Activated CD8-positive, alpha-beta memory T cell treated with anti-CD3 and anti-CD28 coated beads, Interleukin-2, amount 50 U/mL, for 48 hours (primary cell): Measurements from ENCODE around the gene ZNF500.
"Not testable (repeated sequence)": the region's sequence is repeated elsewhere in the genome, so short reads cannot be mapped to it uniquely, and the experiment has no call there.

Source experiments
- DNase-seq: peaks from one replicate; pipeline ENCODE4 v3.0.0-alpha.2; 2020

ZNF500 gene

DNA sequence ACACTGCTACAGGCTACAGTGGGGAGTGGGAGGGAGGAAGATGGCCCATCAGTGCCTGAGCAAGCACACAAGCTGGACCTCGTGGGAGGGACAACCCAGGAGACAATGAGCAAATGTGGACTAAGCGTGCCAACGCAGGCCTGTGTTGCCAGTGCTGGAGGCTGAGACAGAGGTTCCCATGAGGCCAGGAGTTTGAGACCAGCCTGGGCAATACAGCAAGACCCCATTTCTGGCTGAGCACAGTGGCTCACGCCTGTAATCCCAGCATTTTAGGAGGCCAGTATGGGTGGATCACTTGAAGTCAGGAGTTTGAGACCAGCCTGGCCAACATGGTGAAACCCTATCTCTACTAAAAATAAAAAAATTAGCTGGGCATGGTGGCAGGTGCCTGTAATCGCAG lies 28.6 kb downstream of the ZNF500 start:
- not testable (repeated sequence) for DNase-seq

DNA sequence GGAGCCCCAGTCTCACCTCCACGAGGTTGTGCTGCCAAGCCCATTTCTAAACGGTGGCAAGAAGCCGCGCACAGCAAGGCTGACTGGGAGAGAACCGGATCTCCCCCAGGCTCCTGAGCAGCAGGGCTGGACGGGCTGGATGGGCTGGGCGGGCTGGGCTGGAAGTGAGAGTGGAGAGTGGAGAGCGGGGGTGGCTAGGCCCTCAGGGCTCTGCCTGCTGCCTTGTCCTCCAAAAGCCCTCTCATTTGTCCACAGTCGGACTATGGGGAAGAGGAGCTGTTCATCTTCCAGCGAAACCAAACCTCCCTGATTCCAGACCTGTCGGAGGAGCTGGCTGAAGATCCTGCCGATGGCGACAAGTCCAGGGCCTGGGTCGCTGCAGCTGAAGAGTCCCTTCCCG lies 29.4 kb downstream of the ZNF500 start:
- DNase-seq = no peak

DNA sequence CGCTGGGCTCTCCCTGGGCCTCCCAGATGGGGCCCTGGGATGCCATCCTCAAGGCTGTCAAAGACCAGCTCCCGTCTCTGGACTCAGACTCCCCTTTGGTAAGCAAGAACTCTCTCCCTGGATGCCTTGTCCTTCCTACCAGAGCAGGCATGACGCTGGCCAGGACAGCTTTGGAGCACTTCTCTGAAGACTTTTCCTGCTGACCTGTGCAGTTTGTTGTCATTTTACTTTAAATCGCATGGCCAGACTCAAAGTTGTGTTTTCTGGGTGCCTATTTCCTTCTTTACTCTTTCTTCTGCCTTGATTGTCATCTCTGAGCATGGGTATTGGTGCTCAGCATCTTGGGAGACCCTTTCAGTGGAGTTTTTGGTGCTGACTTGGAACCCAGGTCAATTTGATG lies 30.4 kb downstream of the ZNF500 start:
- DNase-seq = no peak

DNA sequence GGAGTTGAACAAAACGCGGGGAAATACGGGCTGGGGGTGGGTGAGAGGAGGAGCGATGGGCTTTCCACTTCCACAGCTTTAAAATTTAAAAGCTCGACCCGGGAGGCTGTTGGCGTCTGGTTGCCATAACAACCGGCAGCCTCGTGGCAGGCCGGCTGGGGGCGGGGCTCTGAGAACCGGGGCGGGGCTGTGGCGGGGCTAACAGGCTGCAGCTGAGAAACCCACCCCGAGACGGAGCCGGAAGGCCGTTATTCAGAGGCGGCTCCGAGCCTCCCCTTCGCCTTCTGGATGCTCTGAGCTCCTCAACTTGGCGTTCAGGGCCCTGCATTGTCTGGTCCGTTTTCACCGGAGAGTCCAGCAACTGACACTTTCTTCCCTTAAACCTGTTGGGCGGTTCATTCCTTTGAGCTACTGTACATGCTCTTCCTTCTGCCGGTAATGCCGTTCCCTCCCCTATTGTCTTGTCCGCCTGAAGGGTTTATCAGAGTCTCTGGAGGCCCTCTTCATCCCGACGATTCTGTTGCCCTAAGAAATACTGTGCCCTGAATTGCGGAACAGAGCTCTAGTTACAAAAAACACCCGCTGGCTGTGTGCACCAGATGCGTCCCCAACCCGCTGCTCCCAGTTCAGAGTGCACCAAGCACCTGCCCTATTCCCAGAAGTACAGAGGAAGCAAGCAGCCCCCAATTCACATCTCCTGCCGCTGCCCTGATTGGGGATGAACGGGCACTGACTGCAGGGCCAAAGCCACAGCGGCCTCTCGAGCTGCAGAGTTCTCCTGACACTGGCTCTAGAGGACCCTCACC lies 32.0 kb downstream of the ZNF500 start:
- peak; percentile 95 for DNase-seq

DNA sequence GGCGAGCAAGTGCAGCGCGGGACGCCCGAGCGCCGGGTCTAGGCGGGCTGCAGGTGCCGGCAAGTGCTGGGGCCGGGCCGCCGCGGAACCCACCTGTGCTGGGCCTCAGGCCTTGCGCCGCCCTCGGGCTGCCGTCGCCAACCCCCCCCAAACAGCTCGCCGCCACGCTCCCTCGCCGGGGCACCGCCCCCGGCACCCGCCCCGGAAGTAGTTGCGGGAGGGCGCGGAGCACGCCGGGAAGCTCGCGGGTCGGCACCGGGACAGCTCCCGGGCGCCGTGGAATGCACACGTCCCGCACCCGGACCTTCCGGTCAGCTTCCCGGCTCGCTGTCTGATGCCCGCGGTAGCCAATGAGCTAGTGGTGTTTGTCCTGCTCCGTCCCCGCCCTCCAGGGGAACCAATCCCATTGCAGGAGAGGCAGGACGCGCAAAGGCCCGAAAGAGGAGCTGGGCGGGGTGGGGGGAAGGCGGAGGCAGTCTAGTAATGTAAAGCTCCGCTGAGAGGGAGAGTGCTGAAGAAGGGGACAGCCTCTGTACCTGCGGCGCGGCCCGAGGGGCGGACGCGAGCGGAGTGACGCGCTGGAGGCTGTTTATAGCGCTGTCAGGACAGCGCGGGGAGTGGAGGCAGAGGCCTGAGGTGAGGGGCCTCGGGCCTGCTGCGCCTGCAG lies 32.8 kb downstream of the ZNF500 start, which contains the start of the genes ANKS3 and DNAAF8:
ANKS3 (minus strand) TSS at position 209 of the 667 bp plus-strand sequence. CDS start 4,122 bp downstream, outside the sequence.
DNAAF8 (plus strand) TSS at position 475 of the 667 bp plus-strand sequence. CDS start 1,978 bp downstream, outside the sequence.
- peak; percentile 89 for DNase-seq

DNA sequence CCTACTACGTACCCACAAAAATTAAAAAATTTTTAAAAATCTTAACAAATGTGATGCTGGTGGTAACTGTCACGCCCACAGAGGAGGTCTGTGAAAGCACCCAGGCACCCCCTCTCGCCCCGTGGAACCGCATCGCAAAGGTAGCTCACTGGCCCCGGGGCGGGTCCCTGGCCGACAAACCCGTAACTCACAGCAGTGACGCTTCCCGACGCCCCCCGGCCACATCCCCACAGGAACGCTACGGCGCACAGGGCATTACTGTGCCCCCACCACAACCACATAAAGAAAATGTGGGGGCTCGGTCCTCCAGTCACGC lies 33.3 kb downstream of the ZNF500 start:
- DNase-seq = peak; percentile 69

DNA sequence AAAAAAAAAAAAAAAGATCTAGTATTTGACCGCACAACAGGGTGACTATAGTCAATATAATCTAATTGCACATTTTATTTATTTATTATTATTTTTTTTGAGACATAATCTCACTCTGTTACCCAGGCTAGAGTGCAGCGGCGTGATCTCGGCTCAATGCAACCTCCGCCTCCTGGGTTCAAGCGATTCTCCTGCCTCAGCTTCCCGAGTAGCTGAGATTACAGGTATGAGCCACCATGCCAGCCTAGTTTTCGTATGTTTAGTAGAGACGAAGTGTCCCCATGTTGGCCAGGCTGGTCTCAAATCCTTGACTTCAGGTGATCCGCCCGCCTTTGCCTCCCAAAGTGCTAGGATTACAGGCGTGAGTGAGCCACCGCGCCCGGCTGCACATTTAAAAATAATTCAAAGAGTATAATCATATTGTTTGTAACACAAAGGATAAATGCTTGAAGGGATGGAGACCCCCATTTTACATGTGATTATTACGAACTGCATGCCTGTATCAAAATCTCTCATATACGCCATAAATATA lies 33.7 kb downstream of the ZNF500 start:
- no peak for DNase-seq

DNA sequence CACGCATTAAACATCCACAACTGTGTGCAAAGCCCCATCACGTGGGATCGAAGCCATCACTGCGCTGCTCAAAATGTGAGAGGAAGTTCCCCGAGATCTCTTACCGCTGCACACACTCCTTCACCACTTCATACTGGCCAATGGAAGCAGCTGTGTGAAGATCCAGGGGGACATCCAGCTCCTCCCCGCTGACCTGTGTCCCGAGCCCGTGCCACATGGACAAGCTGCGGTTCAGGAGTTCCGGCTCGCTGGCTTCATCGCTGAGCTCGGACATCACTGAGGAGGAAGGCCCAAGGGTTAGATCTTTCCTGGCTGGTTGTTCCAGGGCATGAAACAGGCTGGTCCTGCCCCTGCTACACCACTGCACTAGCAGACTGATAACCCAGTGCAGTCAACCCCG lies 37.1 kb downstream of the ZNF500 start:
- no peak for DNase-seq

DNA sequence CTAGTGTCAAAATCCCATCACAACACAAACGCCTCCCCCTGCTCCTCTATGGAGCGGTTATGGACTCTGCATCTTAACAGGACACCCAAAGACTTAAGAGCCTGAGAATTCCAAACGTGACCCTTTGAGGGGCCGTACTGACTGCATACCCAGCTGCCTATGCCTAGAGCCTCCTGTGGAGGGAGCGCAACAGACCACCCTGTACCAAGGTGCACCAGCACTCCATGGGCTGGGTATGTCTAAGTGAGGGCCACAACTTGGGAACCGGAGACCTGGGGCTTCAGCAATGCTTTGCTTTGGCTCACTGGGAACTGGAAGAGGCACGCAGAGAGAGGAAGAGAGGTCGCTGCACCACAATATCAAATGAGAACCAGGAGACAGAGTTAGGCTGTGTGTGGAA lies 38.3 kb downstream of the ZNF500 start:
- no peak for DNase-seq

DNA sequence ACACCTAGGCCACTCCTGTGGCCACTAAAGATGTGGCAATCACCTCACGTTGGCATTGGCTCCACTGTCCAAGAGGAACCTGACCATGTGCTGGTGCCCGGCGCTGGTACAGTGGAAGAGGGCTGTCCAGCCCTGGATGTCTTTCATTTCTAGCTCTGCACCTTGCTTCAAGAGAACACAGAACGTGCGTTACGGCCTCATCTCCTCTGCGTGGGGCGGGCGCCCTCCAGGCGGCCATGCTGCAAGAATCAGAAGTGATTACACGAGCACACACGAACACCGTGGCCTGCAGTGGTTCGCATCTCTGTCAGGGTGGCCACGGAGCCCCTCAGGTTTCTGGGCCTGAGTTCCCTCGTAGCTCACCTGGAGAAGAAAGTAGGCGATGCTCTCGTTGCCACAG lies 40.3 kb downstream of the ZNF500 start:
- no peak for DNase-seq

DNA sequence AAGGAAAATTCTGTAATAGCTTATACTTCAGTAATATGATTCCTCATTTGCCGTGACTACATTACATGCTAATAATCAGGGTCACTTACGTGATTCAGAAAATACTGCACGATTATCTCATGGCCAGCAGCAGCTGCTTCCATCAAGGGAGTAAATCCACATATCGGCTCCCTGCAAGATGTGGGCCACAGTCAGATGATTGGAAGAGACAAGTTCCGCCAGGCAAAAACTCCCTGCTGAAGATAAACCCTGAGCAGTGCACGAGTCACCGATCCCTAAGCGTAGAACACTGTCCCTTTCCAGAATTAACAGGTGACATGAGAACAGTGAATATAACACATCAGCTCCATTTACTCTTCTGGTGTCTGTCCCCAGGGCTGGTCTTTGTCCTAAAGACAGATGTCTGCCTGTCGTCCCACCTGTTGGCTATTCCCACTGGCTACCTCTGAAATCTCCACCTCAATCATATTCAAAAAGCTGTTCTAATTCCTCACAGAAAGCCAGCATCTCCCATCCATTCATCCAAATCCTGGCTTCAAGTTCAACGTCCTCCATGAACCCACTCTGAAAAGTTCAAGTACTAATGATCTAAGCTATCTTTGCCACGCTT lies 42.2 kb downstream of the ZNF500 start:
- no peak for DNase-seq

DNA sequence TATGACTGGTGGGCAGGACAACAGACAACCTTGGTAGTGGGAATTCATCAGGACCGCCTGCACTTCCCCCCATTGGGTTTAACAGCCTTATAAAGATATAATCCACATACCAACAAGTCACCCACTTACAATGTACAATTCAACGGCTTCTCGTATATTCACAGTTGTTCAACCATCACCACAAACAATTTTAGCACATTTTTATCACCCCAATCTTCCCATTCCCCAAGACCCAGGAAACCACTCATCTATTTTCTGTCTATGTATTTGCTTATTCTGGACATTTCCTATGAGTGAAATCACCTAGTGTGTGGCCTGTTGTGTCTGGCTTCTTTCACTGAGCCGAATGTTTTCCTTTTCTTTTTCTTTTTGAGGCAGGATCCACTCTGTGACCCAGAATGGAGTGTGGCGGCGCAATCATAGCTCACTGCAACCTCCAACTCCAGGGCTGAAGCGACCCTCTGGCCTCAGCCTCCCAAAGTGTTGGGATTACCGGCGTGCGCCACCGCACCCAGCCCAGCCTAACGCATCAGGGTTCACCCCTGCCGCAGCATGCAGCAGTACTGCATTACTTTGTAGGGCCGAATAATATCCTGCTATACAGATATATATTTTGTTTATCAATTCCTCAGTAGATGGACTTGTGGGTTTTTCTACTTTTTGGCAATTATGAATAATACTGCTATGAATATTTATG lies 43.7 kb downstream of the ZNF500 start:
- DNase-seq = no peak

DNA sequence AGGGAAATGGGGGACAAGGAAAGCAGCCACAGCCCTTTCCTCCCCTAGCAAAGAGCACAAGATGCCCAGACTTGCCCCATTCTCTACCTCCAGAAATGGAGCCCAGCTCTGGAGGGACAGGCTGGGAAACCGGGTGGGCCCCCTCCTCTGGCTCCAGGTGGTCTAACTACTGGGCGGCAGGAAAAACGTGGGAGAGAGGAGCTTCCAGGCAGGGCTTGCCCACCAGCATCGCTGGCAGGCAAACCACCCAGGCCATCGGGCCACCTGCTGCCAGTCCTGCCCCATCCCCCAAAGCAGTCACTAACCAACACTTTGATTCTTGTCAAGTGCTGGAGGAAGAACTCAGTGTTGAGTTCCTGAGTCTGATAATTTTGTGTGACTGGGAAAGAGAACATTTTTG lies 48.5 kb downstream of the ZNF500 start:
- no peak for DNase-seq

DNA sequence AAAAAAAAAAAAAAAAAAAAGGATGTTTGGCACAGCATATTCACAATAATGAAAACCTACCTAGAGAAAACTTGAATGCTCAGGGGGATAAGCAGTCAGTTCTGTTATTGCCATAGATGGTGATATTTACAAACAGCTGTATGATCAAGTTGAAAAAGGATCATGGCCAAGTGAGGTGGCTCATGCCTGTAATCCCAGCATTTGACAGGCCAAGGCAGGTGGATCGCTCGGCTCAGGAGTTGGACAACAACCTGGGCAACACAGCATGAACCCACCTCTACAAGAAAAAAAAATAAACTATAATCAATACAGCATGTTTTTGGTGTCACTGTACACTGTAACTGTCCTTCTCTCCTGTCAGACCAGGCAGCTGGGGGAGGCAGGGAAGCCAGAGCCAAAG lies 52.0 kb downstream of the ZNF500 start:
- no peak for DNase-seq

DNA sequence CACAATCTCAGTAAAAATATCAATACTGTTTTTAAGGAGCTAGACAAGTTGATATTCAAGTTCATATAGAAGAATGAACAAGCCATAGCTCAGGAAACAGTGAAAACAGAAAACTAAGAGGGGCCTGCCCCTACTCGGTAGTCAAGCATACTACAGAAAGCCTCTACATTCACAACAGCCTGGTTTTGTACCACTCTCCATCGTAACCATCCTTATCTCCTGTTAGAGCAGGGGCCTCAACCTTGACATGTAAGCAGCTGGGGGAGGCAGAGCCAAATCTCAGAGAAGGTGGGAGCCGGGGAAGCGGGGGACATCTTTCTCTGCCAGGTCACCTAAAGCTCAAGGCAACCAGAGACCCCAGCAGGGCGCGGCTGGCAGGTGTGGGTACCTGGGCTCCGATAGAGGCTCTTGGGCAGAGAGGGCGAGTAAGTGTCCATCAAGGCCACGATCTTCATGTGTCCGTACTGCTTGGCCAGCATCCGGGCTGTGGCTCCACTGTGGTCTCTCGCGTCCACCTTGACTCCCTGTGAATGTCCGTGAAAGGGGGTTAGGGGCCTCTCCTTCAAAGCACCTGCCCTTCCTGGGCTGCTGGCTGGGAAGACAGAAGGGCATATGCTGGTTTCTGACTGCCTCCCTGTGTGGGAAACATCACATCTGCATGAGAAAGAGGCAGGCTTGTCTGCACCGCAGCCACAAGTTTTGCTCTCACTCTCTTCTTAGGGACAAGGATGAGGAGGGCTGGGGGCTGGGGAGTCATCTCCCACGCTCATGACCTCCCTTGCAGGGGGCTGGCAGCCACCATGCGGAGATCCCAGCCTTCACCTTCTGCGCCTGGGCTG lies 53.1 kb downstream of the ZNF500 start:
- DNase-seq = no peak

DNA sequence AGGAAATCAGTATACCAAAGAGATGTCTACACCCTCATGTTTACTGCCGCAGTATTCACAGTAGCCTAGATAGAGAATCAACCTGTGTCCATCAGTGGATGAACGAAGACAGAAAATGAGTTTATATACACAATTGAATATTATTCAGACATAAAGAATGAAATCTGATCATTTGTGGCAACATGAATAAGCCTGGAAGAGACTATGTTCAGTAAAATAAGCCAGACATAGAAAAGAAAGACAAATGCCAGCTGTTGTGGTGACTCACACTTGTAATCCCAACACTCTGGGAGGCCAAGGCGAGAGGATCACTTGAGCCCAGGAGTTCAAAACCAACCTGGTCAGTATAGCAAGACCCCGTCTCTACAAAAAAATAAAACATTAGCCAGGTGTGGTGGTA lies 57.5 kb downstream of the ZNF500 start:
- no peak for DNase-seq

DNA sequence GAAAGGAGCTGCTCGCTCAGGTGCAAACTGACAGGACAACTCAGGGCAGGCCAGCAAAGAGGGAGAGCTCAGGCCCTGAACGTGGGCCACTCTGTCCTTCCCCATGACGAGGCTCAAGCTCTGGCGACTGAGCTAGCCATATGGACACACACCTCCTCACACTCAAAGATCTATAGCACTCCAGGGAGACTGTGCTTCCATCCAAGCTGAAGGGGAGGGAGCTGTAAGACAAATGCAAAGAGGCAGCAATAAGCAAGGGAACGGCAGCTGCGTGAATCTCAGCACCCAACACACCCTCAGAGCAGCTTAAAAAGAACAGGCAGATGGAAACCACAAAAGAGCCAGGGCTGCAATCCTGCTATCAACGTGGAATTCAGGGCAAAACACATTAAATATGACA lies 60.1 kb downstream of the ZNF500 start:
- no peak for DNase-seq

DNA sequence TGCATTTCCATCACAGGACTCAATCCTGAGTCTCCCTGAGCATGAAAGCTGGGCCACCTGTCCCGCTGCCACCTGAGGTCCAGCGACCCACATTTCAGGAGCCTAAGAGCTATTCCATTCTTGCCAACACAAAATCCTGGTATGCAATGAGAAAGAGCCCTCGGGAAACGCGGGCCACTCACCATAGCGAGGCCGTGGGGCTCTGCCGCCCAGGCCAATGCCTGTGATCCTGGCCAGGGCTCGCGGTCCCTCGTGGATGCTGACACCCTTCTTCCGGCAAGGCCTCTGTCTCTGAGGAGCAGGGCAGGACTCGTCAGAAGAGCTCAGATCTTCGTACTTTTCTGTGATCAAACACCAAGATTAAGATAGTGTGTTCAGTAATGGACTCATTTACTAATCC lies 62.0 kb downstream of the ZNF500 start:
- no peak for DNase-seq

DNA sequence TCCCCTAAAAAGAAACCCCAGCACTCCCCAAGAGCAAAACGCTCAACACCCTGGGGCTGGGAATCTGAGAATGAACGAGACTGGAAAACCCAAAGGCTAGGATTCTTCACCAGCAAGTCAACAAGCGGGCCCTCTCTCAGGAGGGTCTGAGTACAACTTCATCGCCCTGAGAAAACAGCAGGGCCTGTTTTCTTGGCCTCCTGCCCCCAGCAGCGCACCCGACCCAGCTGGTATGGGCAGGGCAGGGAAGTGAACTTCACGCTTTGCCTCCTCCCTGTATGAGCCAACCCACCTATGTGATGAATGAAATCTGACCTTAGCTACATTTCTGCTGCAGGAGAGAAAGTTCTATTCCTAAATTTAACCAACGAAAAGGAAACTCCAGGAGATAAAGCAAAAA lies 62.5 kb downstream of the ZNF500 start:
- DNase-seq = no peak

DNA sequence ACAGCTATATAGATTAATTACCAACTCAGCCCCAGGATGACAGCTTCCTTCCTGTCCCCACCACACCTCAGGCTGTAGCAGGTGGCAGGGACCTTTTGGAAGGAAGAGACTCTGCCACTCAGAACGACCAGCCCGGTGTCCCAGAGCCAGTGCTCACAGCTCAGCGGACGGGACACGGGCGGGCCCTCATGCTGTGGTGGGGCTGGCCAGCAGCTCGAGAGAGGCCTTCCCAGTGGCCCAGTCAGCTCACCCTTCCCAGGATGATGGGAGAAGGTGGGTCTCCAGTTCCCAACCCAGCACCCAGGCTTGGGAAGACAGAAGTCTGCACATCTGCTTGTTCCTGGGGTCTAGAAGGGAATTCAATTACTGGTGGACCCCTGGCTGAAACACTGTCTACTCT lies 63.1 kb downstream of the ZNF500 start:
- DNase-seq = no peak

DNA sequence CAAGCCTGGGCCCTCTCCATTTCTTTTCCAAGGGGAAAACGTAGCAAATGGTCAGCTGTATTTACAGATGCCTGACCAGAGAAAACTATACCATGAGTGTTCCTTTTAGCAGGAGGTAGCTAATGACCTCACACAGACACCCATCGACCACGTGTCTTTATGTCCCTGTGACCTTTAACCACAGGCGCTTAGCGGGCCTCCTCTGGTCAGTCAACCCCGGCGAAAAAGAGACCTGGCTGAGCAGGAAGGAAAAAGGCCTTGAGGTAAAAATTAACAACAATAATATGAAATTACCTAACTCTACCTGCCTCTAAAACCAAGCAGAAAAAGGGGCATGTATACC lies 64.5 kb downstream of the ZNF500 start:
- DNase-seq = no peak

DNA sequence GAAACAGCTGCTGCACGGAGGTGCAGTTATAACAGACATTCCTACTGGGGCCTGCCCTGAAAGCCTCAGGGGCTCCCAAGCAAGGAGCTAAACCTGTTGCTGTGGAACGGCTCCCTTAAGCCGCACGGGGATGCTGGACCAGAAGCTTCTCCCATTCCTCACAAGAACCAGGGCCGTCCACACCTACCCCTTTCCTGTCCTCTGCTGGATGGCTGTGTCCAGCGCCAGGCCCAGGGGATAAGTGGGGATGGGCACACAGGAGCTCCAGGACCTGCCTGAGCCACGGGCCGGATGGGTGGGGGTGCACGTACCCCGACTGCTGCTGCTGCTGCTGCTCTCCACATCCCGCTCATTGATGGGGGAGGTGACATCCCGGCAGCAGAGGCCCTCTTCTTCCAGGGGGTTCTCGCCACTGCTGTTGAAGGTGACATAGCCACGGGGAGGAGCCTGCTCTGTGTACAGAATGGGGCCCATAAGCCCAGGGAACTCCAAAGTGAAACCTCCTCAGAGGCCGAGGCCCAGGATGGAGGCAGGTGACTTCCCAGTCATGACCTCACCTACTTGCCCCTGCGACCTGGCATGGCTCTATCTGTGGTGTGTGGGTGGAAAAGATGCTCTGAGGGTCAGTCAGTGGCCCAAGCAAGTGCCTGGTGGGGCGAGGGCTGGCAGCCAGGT lies 65.0 kb downstream of the ZNF500 start:
- DNase-seq = no peak
